Measurements from ENCODE around the gene XXYLT1.
"Not testable (repeated sequence)": the region's sequence is repeated elsewhere in the genome, so short reads cannot be mapped to it uniquely, and the experiment has no call there.

Gene XXYLT1

GRCh38 chr3:195041871-195042742, 228.9 kb downstream of the XXYLT1 start:
- no peak for TF ChIP-seq CTCF (IDR thresholded peaks at IDR 0.05; ENCODE audit: control extremely low read depth, extremely low read depth, low read depth, missing control alignments)
- CTCF ChIA-PET: no interaction called here
- no peak for DNase-seq (ENCODE audit: extremely low spot score)
- POLR2A ChIA-PET: no interaction called here

GRCh38 chr3:195040773-195041520, 230.0 kb downstream of the XXYLT1 start:
- DNase-seq (ENCODE audit: extremely low spot score): no peak
- TF ChIP-seq CTCF (IDR thresholded peaks at IDR 0.05; ENCODE audit: control extremely low read depth, extremely low read depth, low read depth, missing control alignments): no peak
- POLR2A ChIA-PET: no interaction called here
- CTCF ChIA-PET: interaction anchor here (1.4 kb wide), 1 partner anchor 10 kb away, joined by 3 read pairs; no protein-coding TSS in a partner anchor

GRCh38 chr3:195040094-195040493, 230.9 kb downstream of the XXYLT1 start:
- CTCF ChIA-PET: interaction anchor here (1.4 to 2.3 kb wide), 2 partner anchors 10 kb away, joined by 3 to 7 read pairs; no protein-coding TSS in a partner anchor
- no peak for TF ChIP-seq CTCF (IDR thresholded peaks at IDR 0.05; ENCODE audit: control extremely low read depth, extremely low read depth, low read depth, missing control alignments)
- DNase-seq (ENCODE audit: extremely low spot score): no peak
- POLR2A ChIA-PET: no interaction called here

GRCh38 chr3:195039180-195039843, 231.6 kb downstream of the XXYLT1 start:
- TF ChIP-seq CTCF (IDR thresholded peaks at IDR 0.05; ENCODE audit: control extremely low read depth, extremely low read depth, low read depth, missing control alignments): no peak
- CTCF ChIA-PET: interaction anchor here (1.1 to 2.3 kb wide), 3 partner anchors 9 to 11 kb away, joined by 3 to 7 read pairs (median 3); no protein-coding TSS in a partner anchor

GRCh38 chr3:195038161-195038560, 232.8 kb downstream of the XXYLT1 start:
- ChIA-PET POLR2A (no interaction called here), CTCF (interaction anchor here (2.3 kb wide), 1 partner anchor 12 kb away, joined by 7 read pairs; no protein-coding TSS in a partner anchor)
- DNase-seq (ENCODE audit: extremely low spot score): no peak
- TF ChIP-seq CTCF (IDR thresholded peaks at IDR 0.05; ENCODE audit: control extremely low read depth, extremely low read depth, low read depth, missing control alignments): no peak

More at GRCh38 chr3:195039180-195039843, 231.6 kb downstream of the XXYLT1 start:
- no peak for DNase-seq (ENCODE audit: extremely low spot score)
- POLR2A ChIA-PET: no interaction called here

GRCh38 chr3:195037586-195037985, 233.4 kb downstream of the XXYLT1 start:
- POLR2A ChIA-PET; DNase-seq (ENCODE audit: extremely low spot score); CTCF ChIA-PET: not testable (repeated sequence)

Data from GM10248 (cell line).